GM19438 (cell line): ENCODE data around the gene NME4.

Experiments
- ATAC-seq: cut with Tn5 transposase; IDR thresholded peaks from one replicate; pipeline ENCODE4 v1.9.1; 2021; ENCODE audit warnings: low read depth; ENCODE audit not compliant: unreplicated experiment

Gene NME4

DNA sequence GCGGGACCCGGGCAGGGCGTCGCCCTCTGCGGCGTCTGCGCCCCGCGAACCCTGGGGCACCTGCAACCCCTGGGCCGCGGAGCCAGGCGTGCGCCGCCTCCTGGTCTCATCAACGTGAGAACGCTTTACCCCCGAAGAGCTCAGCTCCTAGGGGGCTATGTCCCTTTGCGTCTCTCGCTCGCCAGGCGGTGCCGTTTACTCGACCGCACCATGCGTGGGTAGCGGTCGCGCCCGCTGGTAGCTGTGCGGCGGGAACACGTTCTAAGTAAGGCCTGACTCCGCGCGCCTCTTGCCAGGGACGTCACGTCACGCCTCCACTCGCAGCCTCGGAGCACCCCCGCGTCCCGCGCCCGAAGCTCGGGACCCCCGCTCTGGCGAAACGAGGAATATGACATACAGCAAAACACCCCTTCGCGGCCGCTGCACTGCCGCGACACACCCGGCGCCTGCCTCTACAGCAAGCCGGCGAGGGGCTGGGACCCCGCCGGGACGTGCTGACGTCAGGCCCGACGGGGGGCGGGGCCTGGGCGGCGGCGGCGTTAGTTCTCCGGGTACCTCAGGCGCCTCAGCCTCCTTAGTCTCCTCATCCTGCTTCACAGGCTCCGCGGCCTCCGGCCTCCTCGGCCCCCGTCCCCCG, 28.2 kb downstream of the NME4 start, which contains the start of gene RAB11FIP3:
TSS of gene RAB11FIP3 (plus strand) at position 568 of the 637 bp plus-strand sequence. CDS start 358 bp downstream, outside the sequence.
- ATAC-seq, result peak; percentile 89

DNA sequence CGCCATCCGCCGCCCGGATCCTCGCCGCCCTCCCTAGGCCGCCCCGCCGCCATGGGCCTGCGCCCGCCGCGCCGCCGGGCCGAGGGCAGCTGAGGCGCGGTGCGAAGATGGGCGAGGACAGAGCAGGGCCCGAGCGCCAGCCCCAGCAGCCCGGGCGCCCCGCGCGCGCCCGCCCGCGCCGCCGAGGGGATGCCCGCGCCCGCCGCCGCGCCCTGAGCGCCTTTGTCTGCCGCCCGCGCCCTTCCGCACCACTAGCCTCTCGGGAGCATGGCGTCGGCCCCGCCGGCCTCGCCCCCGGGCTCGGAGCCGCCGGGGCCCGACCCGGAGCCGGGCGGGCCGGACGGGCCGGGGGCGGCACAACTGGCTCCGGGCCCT, 28.7 kb downstream of the NME4 start:
- peak; percentile 30 for ATAC-seq

DNA sequence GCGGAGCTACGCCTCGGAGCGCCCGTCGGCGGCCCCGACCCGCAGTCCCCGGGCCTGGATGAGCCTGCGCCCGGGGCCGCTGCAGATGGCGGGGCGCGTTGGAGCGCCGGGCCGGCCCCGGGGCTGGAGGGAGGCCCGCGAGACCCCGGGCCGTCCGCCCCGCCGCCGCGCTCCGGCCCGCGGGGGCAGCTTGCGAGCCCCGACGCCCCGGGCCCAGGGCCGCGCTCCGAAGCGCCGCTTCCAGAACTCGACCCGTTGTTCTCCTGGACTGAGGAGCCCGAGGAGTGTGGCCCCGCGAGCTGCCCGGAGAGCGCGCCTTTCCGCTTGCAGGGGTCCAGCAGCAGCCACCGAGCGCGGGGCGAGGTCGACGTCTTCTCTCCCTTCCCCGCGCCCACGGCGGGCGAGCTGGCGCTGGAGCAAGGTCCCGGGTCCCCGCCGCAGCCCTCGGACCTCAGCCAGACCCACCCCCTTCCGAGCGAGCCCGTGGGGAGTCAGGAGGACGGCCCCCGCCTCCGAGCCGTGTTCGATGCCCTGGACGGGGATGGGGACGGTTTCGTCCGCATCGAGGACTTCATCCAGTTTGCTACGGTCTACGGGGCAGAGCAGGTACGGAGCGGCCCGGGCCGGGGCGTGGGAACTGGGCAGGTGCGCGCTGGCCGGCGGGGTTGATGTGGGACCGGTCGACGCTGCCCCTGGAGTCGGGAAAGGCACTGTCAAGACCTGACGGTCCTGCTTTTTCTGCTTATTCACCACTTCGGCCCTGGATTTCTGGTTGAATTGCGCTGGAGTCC, 29.3 kb downstream of the NME4 start:
- no peak for ATAC-seq

DNA sequence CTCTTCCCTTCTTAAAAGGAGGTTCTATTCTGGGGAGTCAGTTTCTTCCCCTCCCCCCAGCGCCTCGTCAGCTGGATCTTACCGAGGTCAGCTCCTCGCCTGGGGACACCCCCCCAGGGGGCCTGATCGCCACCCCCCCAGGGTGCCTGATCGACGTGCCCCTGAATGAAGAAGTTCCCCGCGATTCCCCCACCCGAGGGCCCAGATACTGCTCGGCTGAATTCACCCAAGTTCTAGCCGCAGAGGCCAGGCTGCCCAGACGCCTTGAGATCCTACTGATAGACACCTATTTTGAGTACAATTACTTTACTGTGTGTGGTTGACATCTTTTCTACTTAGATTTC, 29.9 kb downstream of the NME4 start:
- ATAC-seq, result no peak

DNA sequence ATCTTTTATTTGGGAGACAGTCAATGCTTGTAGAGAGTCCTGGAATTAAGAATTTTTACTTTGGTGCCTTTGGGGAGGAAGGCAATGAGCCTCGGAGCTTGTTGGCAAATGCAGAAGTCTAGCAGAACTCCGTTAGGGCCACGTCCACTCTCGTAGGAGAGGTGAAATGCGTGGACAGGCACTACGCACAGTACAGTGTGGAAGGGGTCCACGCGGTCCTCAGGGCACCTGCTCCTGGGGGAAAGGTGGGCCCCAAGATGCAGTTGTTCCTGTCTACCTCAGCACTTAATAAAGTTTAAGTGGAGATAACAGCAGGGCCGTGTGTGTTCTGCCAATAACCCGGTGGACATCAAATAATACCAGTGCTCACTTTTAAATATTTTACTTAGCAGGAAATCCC, 30.3 kb downstream of the NME4 start:
- no peak for ATAC-seq

DNA sequence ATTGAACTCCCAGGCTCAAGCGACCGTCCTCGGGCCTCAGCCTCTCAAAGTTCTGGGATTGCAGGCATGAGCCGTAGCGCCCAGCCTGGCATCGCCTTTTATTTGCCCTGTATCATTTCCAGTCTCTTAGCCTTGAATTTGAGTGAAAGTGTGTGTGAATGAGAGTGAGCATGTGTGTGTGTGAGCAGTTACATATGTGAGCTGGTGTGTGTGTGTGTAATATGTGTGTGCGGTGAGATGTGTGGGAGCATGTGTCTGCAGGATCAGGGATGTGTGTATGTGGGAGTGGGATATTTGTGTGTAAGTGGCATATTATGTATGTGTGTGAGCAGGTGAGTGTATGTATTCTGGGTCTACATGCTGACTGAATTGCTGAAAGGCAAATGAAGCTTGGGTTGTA, 33.9 kb downstream of the NME4 start:
- ATAC-seq, result no peak

DNA sequence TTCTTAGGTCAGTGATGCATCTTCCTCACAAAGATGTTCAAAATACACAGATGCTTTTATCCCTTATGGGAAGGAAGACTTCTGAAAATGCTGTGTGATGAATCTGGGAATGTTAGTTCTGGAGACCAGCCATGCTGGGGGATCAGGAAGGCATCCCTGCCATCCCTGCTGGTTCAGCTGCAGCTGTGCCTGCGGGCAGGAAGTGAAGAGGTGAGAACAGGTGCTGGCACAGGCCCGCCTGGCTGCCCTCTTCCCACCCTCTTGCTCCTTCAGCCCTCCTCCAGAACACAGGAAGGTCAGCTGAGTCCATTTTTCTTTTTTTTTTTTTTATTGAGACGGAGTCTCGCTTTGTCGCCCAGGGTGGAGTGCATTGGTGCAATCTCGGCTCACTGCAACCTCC, 43.6 kb downstream of the NME4 start:
- no peak for ATAC-seq

DNA sequence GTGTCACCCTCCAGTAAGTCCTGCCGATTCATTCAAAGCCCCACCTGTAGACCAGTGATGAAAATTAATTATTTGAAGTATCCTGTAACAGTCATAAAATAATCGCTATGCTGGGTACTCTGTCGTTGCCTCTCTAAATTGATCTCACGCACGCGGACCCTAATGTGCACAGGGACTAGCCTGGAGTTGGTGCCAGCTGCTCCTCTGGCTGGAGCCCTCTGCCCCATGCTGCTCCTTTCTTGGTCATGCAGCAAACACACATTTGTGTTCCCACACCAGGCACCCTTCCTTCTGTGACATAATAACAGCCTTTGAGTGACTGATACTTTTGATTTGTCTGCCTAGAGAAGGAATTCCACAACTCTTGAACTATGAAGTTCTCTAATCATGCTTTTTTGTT, 44.4 kb downstream of the NME4 start:
- no peak for ATAC-seq

DNA sequence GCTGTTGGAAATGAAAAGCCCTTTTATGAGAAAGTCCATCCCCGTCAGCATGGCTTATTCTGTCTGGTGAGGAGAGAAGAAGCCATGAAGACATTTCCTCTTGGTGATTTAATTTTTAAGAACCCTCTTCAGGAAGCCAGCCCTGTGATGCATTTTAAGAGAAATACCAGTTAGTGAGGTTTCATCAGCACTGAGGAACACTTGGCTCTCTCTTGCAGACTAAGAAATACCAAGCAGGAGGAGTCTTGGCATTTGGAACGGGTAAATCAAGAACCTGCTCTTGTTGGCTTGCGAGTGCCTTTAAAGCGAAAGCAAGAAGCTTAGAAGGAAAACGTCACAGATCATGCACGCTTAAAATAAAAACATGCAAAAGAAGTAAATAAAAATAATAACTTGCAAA, 46.0 kb downstream of the NME4 start:
- no peak for ATAC-seq

DNA sequence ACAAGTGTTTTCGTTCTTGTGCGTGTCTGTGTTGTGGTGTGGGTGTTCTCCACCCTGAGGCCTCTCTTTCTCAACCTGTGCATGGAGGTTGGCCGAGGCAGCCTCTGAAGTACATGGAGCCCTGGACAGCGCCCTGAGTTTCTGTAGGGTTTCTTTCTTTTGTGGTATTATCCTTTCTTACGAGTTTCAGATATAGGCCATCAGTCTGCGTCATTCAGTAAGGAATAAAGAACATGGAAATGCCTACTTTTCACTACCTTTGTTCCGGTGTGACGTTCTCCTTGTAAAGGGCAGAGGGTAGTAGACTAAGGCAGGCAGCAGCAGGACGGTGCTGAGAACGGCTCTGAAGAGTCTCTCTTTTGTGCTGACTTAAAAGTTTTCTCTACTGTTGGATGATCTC, 47.0 kb downstream of the NME4 start:
- no peak for ATAC-seq

DNA sequence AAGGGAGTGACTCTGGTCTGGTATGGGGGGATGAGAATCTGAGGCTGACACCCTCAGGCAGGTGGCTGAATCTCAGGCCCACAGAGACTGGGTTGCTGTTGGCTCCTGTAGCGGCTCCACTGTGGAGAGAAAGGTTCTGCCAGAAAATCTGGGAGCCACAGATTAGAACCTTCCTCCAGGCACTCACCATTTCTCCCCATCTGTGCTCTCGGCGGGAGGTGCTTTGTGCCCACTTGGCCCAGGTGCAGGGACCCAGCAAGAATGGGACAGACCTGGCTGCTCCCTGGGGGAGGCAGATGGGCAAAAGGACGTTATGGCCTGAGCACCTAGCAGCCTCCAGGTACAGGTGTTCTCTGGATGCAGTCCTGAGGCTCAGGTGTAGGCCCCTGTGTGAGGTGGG, 48.6 kb downstream of the NME4 start:
- no peak for ATAC-seq
